ENCODE measurements around the gene DNPH1. TPM values are rescaled to one million over a fixed set of nuclear protein-coding genes. Genes with fewer than 3 reads are reported as not detected.
A peak's percentile ranks its signal among the peaks of the same experiment; 100 is the strongest.

DNPH1 gene
- polyA plus RNA-seq, 2 of the 4 experiments (the other 2 are of a cell fraction): 63.2 to 82.0 TPM

DNA sequence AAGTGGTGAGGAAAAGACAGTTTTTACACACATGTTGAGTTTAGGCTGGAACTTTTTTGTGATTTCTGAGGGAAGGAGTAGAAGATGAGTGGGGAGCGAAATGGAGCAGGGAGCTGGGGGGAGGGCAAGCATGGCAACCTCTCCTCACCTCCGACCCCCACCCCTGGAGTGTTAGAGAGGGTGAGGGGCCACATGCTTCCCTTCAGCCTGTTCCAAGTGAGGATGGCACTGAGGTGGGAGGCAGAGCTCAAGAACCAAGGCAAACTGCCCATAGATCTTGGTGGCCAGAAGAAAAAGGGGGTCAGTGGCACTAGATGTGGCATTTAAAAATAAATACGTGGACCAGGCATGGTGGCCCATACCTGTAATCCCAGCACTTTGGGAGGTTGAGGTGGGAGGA is 18.8 kb upstream of the DNPH1 start:
- POLR2A ChIA-PET: no interaction called here
- H3K4me2 ChIP-seq: no peak overlapping the region
- WGBS (ENCODE audit: missing lambda C conversion rate): 72% methylated on average over 3 of the region's 3 CpGs
- H3K9me3 ChIP-seq: no peaks in the 10 kb centered on the region
- H3K27ac ChIP-seq: no peak overlapping the region
- H3K4me1 ChIP-seq: 0 out of 3 replicates have a peak, but pooled peaks cover 4% of the 10 kb centered on the region
- DNase-seq (ENCODE audit: low read depth in 1 of 2, low spot score in 1 of 2): no peak
- no peak for ATAC-seq
- TF ChIP-seq FOSB (CRISPR knock-in tag; IDR thresholded peaks at IDR 0.05) (no peak), RNF2 (IDR thresholded peaks at IDR 0.05; ENCODE audit: borderline replicate concordance, low read depth) (no peak), HES2 (IDR thresholded peaks at IDR 0.05) (no peak), FOXS1 (CRISPR knock-in tag; IDR thresholded peaks at IDR 0.05) (no peak), MAX (IDR thresholded peaks at IDR 0.05) (no peak), JUN (IDR thresholded peaks at IDR 0.05) (no peak), ZC3H11A (IDR thresholded peaks at IDR 0.05) (no peak), KDM1A (IDR thresholded peaks at IDR 0.05; ENCODE audit: low read depth) (no peak), POLR2A (IDR thresholded peaks at IDR 0.05; ENCODE audit: low read length) (no peak), ZSCAN20 (CRISPR knock-in tag; IDR thresholded peaks at IDR 0.05) (no peak), CEBPB (IDR thresholded peaks at IDR 0.05) (no peak), PHF8 (IDR thresholded peaks at IDR 0.05; ENCODE audit: borderline replicate concordance, low read depth) (no peak)
- CTCF ChIA-PET: interaction anchor here (0.9 to 1.5 kb wide), 3 partner anchors 15 to 19 kb away, joined by 3 to 6 read pairs (median 3); partner anchors contain the start of gene DNPH1
- no peak overlapping the region for H3K4me3 ChIP-seq
- FAIRE-seq: no peak

GRCh38 chr6:43247114-43247999 is 18.1 kb upstream of the DNPH1 start:
- no peak for TF ChIP-seq EHF (CRISPR knock-in tag; IDR thresholded peaks at IDR 0.05)
- no peak for TF ChIP-seq RNF2 (IDR thresholded peaks at IDR 0.05; ENCODE audit: borderline replicate concordance, low read depth)
- TF ChIP-seq MAX (IDR thresholded peaks at IDR 0.05): peak; percentile 61
- TF ChIP-seq KDM5A (IDR thresholded peaks at IDR 0.05): no peak
- FAIRE-seq: no peak
- peak; percentile 53 to 89 for DNase-seq (ENCODE audit: low read depth in 1 of 2, low spot score in 1 of 2)
- Histone ChIP-seq H3K4me3 (peak overlapping the region; percentile 44), H3K4me2 (peak overlapping the region; percentile 80), H3K27ac (peak overlapping the region in 1 of 2 experiments; percentile 51; a peak in 4 of 6 replicates), H3K4me1 (0 out of 3 replicates have a peak, but pooled peaks cover 4% of the 10 kb centered on the region), H3K9me3 (no peaks in the 10 kb centered on the region)
- 41% methylated on average over 29 of the region's 46 CpGs for WGBS (ENCODE audit: missing lambda C conversion rate)
- CTCF ChIA-PET: interaction anchor here (0.6 to 1.5 kb wide), 2 partner anchors 19 to 112 kb away, joined by 3 to 6 read pairs; partner anchors contain the start of gene DNPH1
- ATAC-seq: peak; percentile 94 to 96
- POLR2A ChIA-PET: interaction anchor here (1.1 kb wide), 1 partner anchor 18 kb away, joined by 3 read pairs; the partner anchor contains the start of gene DNPH1

- FAIRE-seq: no peak
- peak overlapping the region in 1 of 2 experiments; percentile 51; a peak in 4 of 6 replicates for H3K27ac ChIP-seq
- peak overlapping the region; percentile 44 for H3K4me3 ChIP-seq
- 72% methylated on average over 16 of the region's 27 CpGs for WGBS (ENCODE audit: missing lambda C conversion rate)
- H3K4me2 ChIP-seq: peak overlapping the region; percentile 80
- TF ChIP-seq EHF (CRISPR knock-in tag; IDR thresholded peaks at IDR 0.05): no peak
- no peak for TF ChIP-seq NR3C1 (IDR thresholded peaks at IDR 0.05)
- no peak for TF ChIP-seq HOXA7 (CRISPR knock-in tag; IDR thresholded peaks at IDR 0.05)
- no peak for TF ChIP-seq PHF8 (IDR thresholded peaks at IDR 0.05; ENCODE audit: borderline replicate concordance, low read depth)
- TF ChIP-seq, protein P1, sequence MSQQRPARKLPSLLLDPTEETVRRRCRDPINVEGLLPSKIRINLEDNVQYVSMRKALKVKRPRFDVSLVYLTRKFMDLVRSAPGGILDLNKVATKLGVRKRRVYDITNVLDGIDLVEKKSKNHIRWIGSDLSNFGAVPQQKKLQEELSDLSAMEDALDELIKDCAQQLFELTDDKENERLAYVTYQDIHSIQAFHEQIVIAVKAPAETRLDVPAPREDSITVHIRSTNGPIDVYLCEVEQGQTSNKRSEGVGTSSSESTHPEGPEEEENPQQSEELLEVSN (IDR thresholded peaks at IDR 0.05; ENCODE audit: borderline replicate concordance, low read depth): no peak
- TF ChIP-seq FOSL2 (IDR thresholded peaks at IDR 0.05): no peak
- TF ChIP-seq FOSL2 (CRISPR knock-in tag; IDR thresholded peaks at IDR 0.05): no peak
- TF ChIP-seq RARB (CRISPR knock-in tag; IDR thresholded peaks at IDR 0.05): no peak
- no peak for TF ChIP-seq TP53 (CRISPR knock-in tag; IDR thresholded peaks at IDR 0.05)
- no peak for TF ChIP-seq MYC (IDR thresholded peaks at IDR 0.05; ENCODE audit: borderline replicate concordance, low read length)
- TF ChIP-seq ZC3H11A (IDR thresholded peaks at IDR 0.05): no peak
- no peak for TF ChIP-seq POLR2A (IDR thresholded peaks at IDR 0.05; ENCODE audit: low read length)
- no peak for TF ChIP-seq CEBPB (IDR thresholded peaks at IDR 0.05)
- no peak for TF ChIP-seq BHLHE40 (IDR thresholded peaks at IDR 0.05; ENCODE audit: low read depth, low read length)
- TF ChIP-seq ZSCAN20 (CRISPR knock-in tag; IDR thresholded peaks at IDR 0.05): no peak
- ChIA-PET CTCF (interaction anchor here (0.6 to 1.0 kb wide), 3 partner anchors 16 to 112 kb away, joined by 3 read pairs; partner anchors contain the start of gene DNPH1), POLR2A (interaction anchor here (1.1 kb wide), 1 partner anchor 17 kb away, joined by 3 read pairs; the partner anchor contains the start of gene DNPH1)
- DNase-seq (ENCODE audit: low read depth in 1 of 2, low spot score in 1 of 2): peak in 1 of 2 experiments; percentile 35
- no peaks in the 10 kb centered on the region for H3K9me3 ChIP-seq
- peak; percentile 60 to 70 for ATAC-seq
- 0 out of 3 replicates have a peak, but pooled peaks cover 4% of the 10 kb centered on the region for H3K4me1 ChIP-seq
These were observed 17.2 kb upstream of the DNPH1 start for GRCh38 chr6:43246301-43247113.
